Endodermal cell (in vitro differentiated cells): ENCODE results near the gene VWA3A. TPM values are rescaled to one million over a fixed set of nuclear protein-coding genes. Genes with fewer than 3 reads are reported as not detected.

Source experiments
- DNase-seq: peaks from one replicate; pipeline ENCODE4 v3.0.0-alpha.2; 2017
- H3K27ac ChIP-seq: 2 replicates; pipeline ENCODE4 v1.5.1; 2013; ENCODE audit warnings: mild to moderate bottlenecking, low read depth, low read length, moderate library complexity
- H3K27me3 ChIP-seq: 2 replicates; pipeline ENCODE4 v1.6.1; 2013; ENCODE audit warnings: mild to moderate bottlenecking, low read length, moderate library complexity; ENCODE audit not compliant: insufficient read depth, control insufficient read depth, poor library complexity, severe bottlenecking
- H3K36me3 ChIP-seq: 2 replicates; pipeline ENCODE4 v1.7.0; 2013; ENCODE audit warnings: mild to moderate bottlenecking, low read length, moderate library complexity; ENCODE audit not compliant: control insufficient read depth, insufficient read depth
- H3K4me1 ChIP-seq: one replicate; pipeline ENCODE4 v1.7.0; 2013; ENCODE audit warnings: low read length; ENCODE audit not compliant: control insufficient read depth, insufficient read depth
- H3K4me3 ChIP-seq: 2 replicates; pipeline ENCODE4 v1.5.1; 2013; ENCODE audit warnings: mild to moderate bottlenecking, low read length, moderate library complexity
- H3K9ac ChIP-seq: 2 replicates; pipeline ENCODE4 v1.6.1; 2013; ENCODE audit warnings: mild to moderate bottlenecking, low read length, moderate library complexity; ENCODE audit not compliant: poor library complexity, severe bottlenecking; ENCODE audit errors: extremely low read depth
- H3K9me3 ChIP-seq: 2 replicates; pipeline ENCODE4 v1.6.1; 2013; ENCODE audit warnings: mild to moderate bottlenecking, low read length, moderate library complexity; ENCODE audit not compliant: control insufficient read depth
- H3K27ac Mint-ChIP-seq: 2 replicates; pipeline ENCODE4 v1.8.0; 2020; ENCODE audit warnings: mixed read lengths
- H3K27me3 Mint-ChIP-seq: 2 replicates; pipeline ENCODE4 v1.8.0; 2021; ENCODE audit warnings: mild to moderate bottlenecking, mixed read lengths; ENCODE audit not compliant: insufficient read depth
- H3K36me3 Mint-ChIP-seq: 2 replicates; pipeline ENCODE4 v1.8.0; 2020; ENCODE audit warnings: low read depth, mixed read lengths
- H3K4me1 Mint-ChIP-seq: 2 replicates; pipeline ENCODE4 v1.8.0; 2020; ENCODE audit warnings: mixed read lengths
- H3K4me3 Mint-ChIP-seq: 2 replicates; pipeline ENCODE4 v1.8.0; 2020; ENCODE audit warnings: mild to moderate bottlenecking, moderate library complexity, mixed read lengths
- H3K9me3 Mint-ChIP-seq: 2 replicates; pipeline ENCODE4 v1.8.0; 2020; ENCODE audit warnings: mild to moderate bottlenecking, mixed read lengths
- WGBS, 2 experiments: methylation state at CpG; one replicate each; pipeline versions ENCODE4 v1.1.5 to v1.1.7; 2013; ENCODE audit warnings: missing lambda C conversion rate in 2 of 2, mixed read lengths in 1 of 2; ENCODE audit not compliant: insufficient coverage in 1 of 2, insufficient read length in 1 of 2; 5-methylcytosine and 5-hydroxymethylcytosine counted together
- total RNA-seq, 2 donors: library from RNA; stranded (reverse); fragmentation: NEBNext Ultra II Directional in 1 of 2; extraction: Animal tissue kit (Norgen Biotek cat#: 25700) in 1 of 2; gene quantifications; 2 replicates in 1 of 2; 3 replicates in 1 of 2; pipeline ENCODE4 v1.2.1, GENCODE V29; 2021
- TF ChIP-seq, protein P1 (sequence below): fragments of 200-600 bp; sonication (generic); conservative IDR thresholded peaks from 2 replicates; pipeline ENCODE4 v1.5.0; 2021; ENCODE audit warnings: antibody characterized with exemption, mild to moderate bottlenecking

VWA3A gene
- total RNA-seq, 2 donors from 2014 or later = 0.18 to 0.40 TPM

DNA sequence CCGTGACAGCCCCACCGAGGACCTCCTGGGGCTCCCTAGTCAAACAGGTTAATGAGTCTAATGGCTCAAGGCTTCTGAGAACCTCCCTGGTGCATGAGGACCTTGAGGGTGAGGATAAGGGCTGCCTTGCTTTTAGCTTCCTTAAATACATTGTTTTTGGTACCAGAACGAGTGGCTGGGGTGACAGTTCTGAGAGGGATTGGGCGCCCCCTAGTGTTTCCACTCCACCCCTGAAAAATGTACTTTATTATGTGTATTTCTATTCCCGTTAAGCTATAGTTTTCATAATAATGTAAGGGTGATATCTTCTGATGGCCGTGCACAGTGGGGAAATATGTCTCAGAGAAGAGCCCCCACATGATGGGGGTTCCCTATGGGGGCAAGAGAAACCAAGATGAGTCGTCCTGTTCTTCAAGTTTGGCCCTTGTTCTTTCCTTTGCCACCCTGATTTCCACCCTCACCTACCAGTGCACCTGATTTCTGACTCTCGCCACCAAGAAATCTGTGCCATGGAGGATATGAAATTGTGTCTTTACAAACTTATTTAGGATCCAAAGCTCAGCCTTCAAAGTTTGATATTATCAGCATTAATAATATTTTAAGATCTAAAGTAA is 14.5 kb upstream of the VWA3A start:
- DNase-seq = peak; percentile 86
- Histone ChIP-seq H3K27ac (no peak overlapping the region), H3K4me3 (no peak overlapping the region), H3K9me3 (no peaks in the 10 kb centered on the region), H3K36me3 (no peaks in the 10 kb centered on the region), H3K4me1 (no peaks in the 10 kb centered on the region), H3K9ac (no peak overlapping the region), H3K27me3 (no peaks in the 10 kb centered on the region)
- TF ChIP-seq, protein P1, sequence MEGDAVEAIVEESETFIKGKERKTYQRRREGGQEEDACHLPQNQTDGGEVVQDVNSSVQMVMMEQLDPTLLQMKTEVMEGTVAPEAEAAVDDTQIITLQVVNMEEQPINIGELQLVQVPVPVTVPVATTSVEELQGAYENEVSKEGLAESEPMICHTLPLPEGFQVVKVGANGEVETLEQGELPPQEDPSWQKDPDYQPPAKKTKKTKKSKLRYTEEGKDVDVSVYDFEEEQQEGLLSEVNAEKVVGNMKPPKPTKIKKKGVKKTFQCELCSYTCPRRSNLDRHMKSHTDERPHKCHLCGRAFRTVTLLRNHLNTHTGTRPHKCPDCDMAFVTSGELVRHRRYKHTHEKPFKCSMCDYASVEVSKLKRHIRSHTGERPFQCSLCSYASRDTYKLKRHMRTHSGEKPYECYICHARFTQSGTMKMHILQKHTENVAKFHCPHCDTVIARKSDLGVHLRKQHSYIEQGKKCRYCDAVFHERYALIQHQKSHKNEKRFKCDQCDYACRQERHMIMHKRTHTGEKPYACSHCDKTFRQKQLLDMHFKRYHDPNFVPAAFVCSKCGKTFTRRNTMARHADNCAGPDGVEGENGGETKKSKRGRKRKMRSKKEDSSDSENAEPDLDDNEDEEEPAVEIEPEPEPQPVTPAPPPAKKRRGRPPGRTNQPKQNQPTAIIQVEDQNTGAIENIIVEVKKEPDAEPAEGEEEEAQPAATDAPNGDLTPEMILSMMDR = peak; percentile 97
- H3K27me3 Mint-ChIP-seq = no peaks in the 10 kb centered on the region
- no peaks in the 10 kb centered on the region for H3K36me3 Mint-ChIP-seq
- H3K4me1 Mint-ChIP-seq = no peaks in the 10 kb centered on the region
- no peak overlapping the region for H3K27ac Mint-ChIP-seq
- no peak overlapping the region for H3K4me3 Mint-ChIP-seq
- H3K9me3 Mint-ChIP-seq = no peaks in the 10 kb centered on the region
- WGBS, 2 experiments = 27 to 73% methylated on average over 3 to 8 of the region's 8 CpGs

DNA sequence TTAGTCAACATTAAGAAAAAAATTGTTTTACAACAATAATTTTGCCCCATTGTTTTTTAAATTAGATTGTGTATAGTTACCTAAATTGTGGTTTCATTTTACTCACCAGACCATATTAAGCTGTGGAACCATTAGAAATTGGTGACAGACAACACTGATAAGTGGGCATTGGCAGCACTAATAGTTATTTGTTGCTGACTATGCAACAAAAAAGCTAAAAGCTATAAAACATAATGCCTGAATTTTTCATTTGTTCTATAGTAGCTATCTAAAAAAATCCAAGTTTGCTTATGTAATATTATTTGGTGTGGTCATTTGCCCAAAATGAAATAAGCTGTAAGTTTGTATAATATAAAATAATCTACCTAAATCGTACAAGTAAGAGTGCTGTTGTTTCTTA is 13.7 kb upstream of the VWA3A start:
- no peaks in the 10 kb centered on the region for H3K36me3 Mint-ChIP-seq
- DNase-seq = no peak
- no peaks in the 10 kb centered on the region for H3K27me3 Mint-ChIP-seq
- peak overlapping the region; percentile 6 for H3K9ac ChIP-seq
- no peak overlapping the region for H3K27ac ChIP-seq
- H3K27ac Mint-ChIP-seq = no peak overlapping the region
- WGBS, 2 experiments = 100% methylated on average over 1 of the region's 1 CpG; no CpG with 5 or more reads in 1 of the 2 experiments
- no peaks in the 10 kb centered on the region for H3K9me3 ChIP-seq
- H3K4me3 ChIP-seq = no peak overlapping the region
- no peaks in the 10 kb centered on the region for H3K27me3 ChIP-seq
- no peaks in the 10 kb centered on the region for H3K4me1 ChIP-seq
- no peaks in the 10 kb centered on the region for H3K9me3 Mint-ChIP-seq
- no peaks in the 10 kb centered on the region for H3K36me3 ChIP-seq
- TF ChIP-seq, protein P1 = no peak
- H3K4me1 Mint-ChIP-seq = no peaks in the 10 kb centered on the region
- H3K4me3 Mint-ChIP-seq = no peak overlapping the region

DNA sequence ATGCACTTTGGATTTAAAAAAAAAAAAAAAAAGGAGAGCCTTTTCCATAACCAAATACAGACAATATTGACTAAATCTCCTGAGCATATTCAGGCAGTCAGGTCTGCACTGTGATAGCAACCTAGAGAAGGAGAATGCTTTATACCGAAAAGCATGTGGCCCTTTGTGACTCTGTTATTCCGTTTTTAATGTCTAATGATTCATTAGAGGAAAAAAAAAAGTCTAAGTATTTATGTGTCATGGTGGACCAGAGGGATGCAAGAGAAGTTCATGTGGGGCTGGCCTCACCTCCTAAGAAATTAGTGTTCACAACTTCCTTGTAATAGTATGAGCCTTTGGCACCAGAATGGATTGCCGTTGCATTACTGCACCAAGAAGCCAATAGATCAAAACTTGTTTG is 11.3 kb upstream of the VWA3A start:
- H3K36me3 Mint-ChIP-seq = peaks cover 4% of the 10 kb centered on the region
- no peak for DNase-seq
- H3K4me1 Mint-ChIP-seq = no peaks in the 10 kb centered on the region
- Histone ChIP-seq H3K9me3 (no peaks in the 10 kb centered on the region), H3K4me3 (no peak overlapping the region), H3K27me3 (no peaks in the 10 kb centered on the region), H3K27ac (no peak overlapping the region), H3K9ac (no peak overlapping the region), H3K36me3 (no peaks in the 10 kb centered on the region), H3K4me1 (no peaks in the 10 kb centered on the region)
- 93 to 95% methylated on average over 2 to 3 of the region's 3 CpGs for WGBS, 2 experiments
- H3K27me3 Mint-ChIP-seq = no peaks in the 10 kb centered on the region
- H3K9me3 Mint-ChIP-seq = no peaks in the 10 kb centered on the region
- TF ChIP-seq, protein P1 = no peak
- no peak overlapping the region for H3K4me3 Mint-ChIP-seq
- no peak overlapping the region for H3K27ac Mint-ChIP-seq
